A673 (cell line): ENCODE results near the gene FAM114A1. TPM values are rescaled to one million over a fixed set of nuclear protein-coding genes. Genes with fewer than 3 reads are reported as not detected.

Experiments used
- BruUV-seq: library from RNA; stranded (reverse); fragments of 400-500 nt; replicated peaks from 2 replicates; lab custom pipeline; 2021; lab: Mats Ljungman, UMichigan
- CTCF ChIA-PET: fragments of 300-600 bp; sonication (Branson Sonifier 250); formaldehyde crosslinking; loops from one replicate; lab custom pipeline; 2022; ENCODE audit warnings: antibody characterized with exemption; lab: Charles Lee
- POLR2A ChIA-PET: fragments of 300-600 bp; sonication (Branson Sonifier 250); formaldehyde crosslinking; loops from one replicate; lab custom pipeline; 2022; ENCODE audit warnings: antibody characterized with exemption; ENCODE audit not compliant: low non-redundant PET; lab: Charles Lee
- DNase-seq: peaks from one replicate; pipeline ENCODE4 v3.0.0-alpha.2; 2015; ENCODE audit warnings: low spot score
- H3K27ac ChIP-seq: fragments of 200-600 bp; sonication (generic); 2 replicates; pipeline ENCODE4 v1.5.1; 2016; ENCODE audit warnings: mixed run types, low read depth, mild to moderate bottlenecking, mixed read lengths, antibody characterized with exemption, low read length; ENCODE audit not compliant: poor library complexity, severe bottlenecking
- H3K27me3 ChIP-seq: fragments of 200-600 bp; sonication (generic); replicated peaks from 2 replicates; pipeline ENCODE4 v1.6.1; 2017; ENCODE audit warnings: mixed run types, low read depth, mild to moderate bottlenecking, mixed read lengths, antibody characterized with exemption, low read length; ENCODE audit not compliant: insufficient read depth, poor library complexity
- H3K36me3 ChIP-seq: fragments of 200-600 bp; sonication (generic); 2 replicates; pipeline ENCODE4 v1.6.1; 2016; ENCODE audit warnings: mixed run types, mild to moderate bottlenecking, mixed read lengths, antibody characterized with exemption, low read length; ENCODE audit not compliant: insufficient read depth, poor library complexity, severe bottlenecking
- H3K4me1 ChIP-seq: fragments of 200-600 bp; sonication (generic); 2 replicates; pipeline ENCODE4 v1.6.1; 2017; ENCODE audit warnings: mixed run types, mild to moderate bottlenecking, mixed read lengths, antibody characterized with exemption, low read length; ENCODE audit not compliant: insufficient read depth, poor library complexity, severe bottlenecking
- H3K4me3 ChIP-seq: fragments of 200-600 bp; sonication (generic); 2 replicates; pipeline ENCODE4 v1.5.1; 2016; ENCODE audit warnings: low read depth, mixed run types, mild to moderate bottlenecking, mixed read lengths, low read length; ENCODE audit not compliant: poor library complexity, severe bottlenecking
- H3K9me3 ChIP-seq: fragments of 200-600 bp; sonication (generic); 2 replicates; pipeline ENCODE4 v1.6.1; 2016; ENCODE audit warnings: mixed run types, low read depth, mild to moderate bottlenecking, mixed read lengths, antibody characterized with exemption, low read length; ENCODE audit not compliant: poor library complexity, severe bottlenecking
- EZH2 ChIP-seq: fragments of 200-600 bp; sonication (generic); IDR thresholded peaks from 2 replicates; pipeline ENCODE4 v1.6.1; 2017; ENCODE audit warnings: borderline replicate concordance, low read depth, mild to moderate bottlenecking, mixed read lengths, antibody characterized with exemption, low read length; ENCODE audit not compliant: poor library complexity, severe bottlenecking
- intact Hi-C: fragments of 100-400 bp; cut with micrococcal nuclease; formaldehyde crosslinking; loops from one replicate; pipeline ENCODE4 v1.10.0; 2022; ENCODE audit not compliant: unreplicated experiment
- total RNA-seq: library from RNA; stranded (reverse); gene quantifications from 2 replicates; pipeline ENCODE4 v1.2.3, GENCODE V29; 2021
- TF ChIP-seq, protein P1 (sequence below): fragments of 300-800, 200-600 bp; sonication (generic); conservative IDR thresholded peaks from 2 replicates; pipeline ENCODE4 v1.5.1; 2017; ENCODE audit warnings: low read depth, mild to moderate bottlenecking, antibody characterized with exemption, low read length, moderate library complexity, mixed read lengths

The FAM114A1 gene
- total RNA-seq, 1 experiment from 2014 or later, result 4.2 TPM

DNA sequence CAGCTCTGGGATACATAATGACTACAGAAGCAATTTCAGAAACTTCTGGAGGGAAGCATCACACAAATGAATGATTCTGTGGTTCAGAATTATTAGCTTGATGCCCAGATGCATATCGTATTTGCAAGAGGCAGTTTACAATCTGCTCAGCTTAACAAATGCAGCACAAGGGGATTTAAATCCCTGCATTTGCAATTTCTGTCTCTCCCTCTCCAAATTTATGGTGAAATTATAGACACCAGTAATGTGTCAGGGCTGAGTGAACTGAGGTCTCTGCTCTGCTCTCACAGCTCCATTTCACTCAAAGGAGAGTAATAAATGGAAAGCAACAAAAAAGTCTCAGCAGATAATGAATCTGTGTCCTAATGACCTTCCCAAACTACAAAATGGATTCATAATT lies 84.4 kb downstream of the FAM114A1 start:
- H3K27ac ChIP-seq, result no peak overlapping the region
- CTCF ChIA-PET, result no interaction called here

DNA sequence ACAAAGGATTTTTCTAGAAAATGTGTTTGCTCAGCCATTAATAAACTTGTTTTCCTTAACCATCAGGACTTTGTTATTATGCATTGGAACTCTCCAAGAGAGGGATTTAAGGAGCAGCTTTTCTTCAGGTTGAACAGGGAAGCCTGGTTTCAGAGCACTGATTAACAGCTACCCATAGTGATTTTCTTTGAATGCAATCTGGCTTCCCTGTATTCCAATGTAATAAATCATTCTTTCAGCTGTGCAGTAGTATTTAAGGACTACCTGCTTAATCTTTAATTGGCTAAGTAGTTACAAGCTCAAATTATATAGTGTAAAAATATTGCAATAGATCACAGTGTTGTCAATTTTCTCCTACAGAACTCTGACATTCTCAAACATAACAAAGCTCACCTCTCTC lies 87.1 kb downstream of the FAM114A1 start:
- BruUV-seq, result no TSS peak
- intact Hi-C loops, result no loop called here
- CTCF ChIA-PET, result no interaction called here
- H3K36me3 ChIP-seq, result no peaks in the 10 kb centered on the region
- no peaks in the 10 kb centered on the region for H3K27me3 ChIP-seq
- H3K27ac ChIP-seq, result no peak overlapping the region
- H3K4me1 ChIP-seq, result no peaks in the 10 kb centered on the region
- H3K4me3 ChIP-seq, result no peak overlapping the region
- peaks cover 5% of the 10 kb centered on the region for H3K9me3 ChIP-seq
- DNase-seq, result no peak
- POLR2A ChIA-PET, result no interaction called here
- no peak for TF ChIP-seq EZH2
- TF ChIP-seq, protein P1, sequence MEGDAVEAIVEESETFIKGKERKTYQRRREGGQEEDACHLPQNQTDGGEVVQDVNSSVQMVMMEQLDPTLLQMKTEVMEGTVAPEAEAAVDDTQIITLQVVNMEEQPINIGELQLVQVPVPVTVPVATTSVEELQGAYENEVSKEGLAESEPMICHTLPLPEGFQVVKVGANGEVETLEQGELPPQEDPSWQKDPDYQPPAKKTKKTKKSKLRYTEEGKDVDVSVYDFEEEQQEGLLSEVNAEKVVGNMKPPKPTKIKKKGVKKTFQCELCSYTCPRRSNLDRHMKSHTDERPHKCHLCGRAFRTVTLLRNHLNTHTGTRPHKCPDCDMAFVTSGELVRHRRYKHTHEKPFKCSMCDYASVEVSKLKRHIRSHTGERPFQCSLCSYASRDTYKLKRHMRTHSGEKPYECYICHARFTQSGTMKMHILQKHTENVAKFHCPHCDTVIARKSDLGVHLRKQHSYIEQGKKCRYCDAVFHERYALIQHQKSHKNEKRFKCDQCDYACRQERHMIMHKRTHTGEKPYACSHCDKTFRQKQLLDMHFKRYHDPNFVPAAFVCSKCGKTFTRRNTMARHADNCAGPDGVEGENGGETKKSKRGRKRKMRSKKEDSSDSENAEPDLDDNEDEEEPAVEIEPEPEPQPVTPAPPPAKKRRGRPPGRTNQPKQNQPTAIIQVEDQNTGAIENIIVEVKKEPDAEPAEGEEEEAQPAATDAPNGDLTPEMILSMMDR, result no peak

More for the DNA sequence above, 84.4 kb downstream of the FAM114A1 start:
- no peak for DNase-seq
- intact Hi-C loops, result no loop called here
- POLR2A ChIA-PET, result no interaction called here
- BruUV-seq, result no TSS peak
- Histone ChIP-seq H3K9me3 (no peaks in the 10 kb centered on the region), H3K4me3 (no peak overlapping the region), H3K27me3 (no peaks in the 10 kb centered on the region), H3K36me3 (no peaks in the 10 kb centered on the region), H3K4me1 (peaks cover 10% of the 10 kb centered on the region)
- TF ChIP-seq, protein P1, result no peak
- no peak for TF ChIP-seq EZH2

DNA sequence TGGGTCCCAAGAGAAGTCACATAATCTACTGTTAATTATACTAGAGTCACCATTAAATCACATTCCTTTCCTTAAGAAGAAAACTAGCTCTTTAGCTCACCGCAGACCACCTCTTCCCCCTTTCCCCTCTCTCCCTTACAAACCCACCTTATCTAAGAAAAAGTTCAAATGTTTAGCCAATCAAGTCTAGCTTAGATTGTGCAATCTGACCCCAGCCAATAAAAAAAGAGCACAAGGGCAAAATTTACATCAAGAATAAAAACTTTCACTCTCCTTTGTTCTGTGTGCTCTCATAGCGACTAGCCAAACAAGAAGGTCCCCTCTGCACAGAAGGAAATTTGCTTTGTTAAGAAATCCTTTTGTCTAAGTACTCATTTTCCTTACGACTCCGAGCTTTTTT lies 88.4 kb downstream of the FAM114A1 start:
- no peak for DNase-seq
- Histone ChIP-seq H3K4me3 (no peak overlapping the region), H3K27me3 (no peaks in the 10 kb centered on the region), H3K4me1 (no peaks in the 10 kb centered on the region), H3K36me3 (no peaks in the 10 kb centered on the region), H3K9me3 (peaks cover 5% of the 10 kb centered on the region), H3K27ac (no peak overlapping the region)
- BruUV-seq, result no TSS peak
- ChIA-PET CTCF (no interaction called here), POLR2A (interaction anchor here (0.6 kb wide), 1 partner anchor 19 kb away, joined by 3 read pairs; no protein-coding TSS in a partner anchor)
- intact Hi-C loops, result no loop called here
- TF ChIP-seq, protein P1, result no peak
- no peak for TF ChIP-seq EZH2
